Activated CD4-positive, alpha-beta T cell treated with anti-CD3 and anti-CD28 coated beads for 36 hours (primary cell): ENCODE data around the gene TNFRSF12A. TPM values are rescaled to one million over a fixed set of nuclear protein-coding genes. Genes with fewer than 3 reads are reported as not detected.
"Not testable (repeated sequence)": the region's sequence is repeated elsewhere in the genome, so short reads cannot be mapped to it uniquely, and the experiment has no call there.

Experiments used
- ATAC-seq: fragments of 200-7000 bp; cut with Tn5 transposase; one replicate; pipeline ENCODE4 v1.10.0; 2021; ENCODE audit warnings: mild to moderate bottlenecking, moderate library complexity
- CTCF ChIA-PET: fragments of 350-600 bp; sonication (Branson Sonifier 250); formaldehyde crosslinking; loops from one replicate; lab custom pipeline; 2021; ENCODE audit warnings: antibody characterized with exemption; lab: Charles Lee
- POLR2A ChIA-PET: fragments of 350-600 bp; sonication (Branson Sonifier 250); formaldehyde crosslinking; loops from one replicate; lab custom pipeline; 2021; ENCODE audit warnings: antibody characterized with exemption, inconsistent platforms; lab: Charles Lee
- DNase-seq: peaks from one replicate; pipeline ENCODE4 v3.0.0-alpha.2; 2020
- H3K27ac Mint-ChIP-seq: one replicate; pipeline ENCODE4 v1.8.0; 2021; ENCODE audit warnings: mixed read lengths
- H3K27me3 Mint-ChIP-seq: one replicate; pipeline ENCODE4 v1.8.0; 2021; ENCODE audit warnings: mixed read lengths
- H3K36me3 Mint-ChIP-seq: one replicate; pipeline ENCODE4 v1.8.0; 2021; ENCODE audit warnings: low read depth, mixed read lengths
- H3K4me1 Mint-ChIP-seq: one replicate; pipeline ENCODE4 v1.8.0; 2021; ENCODE audit warnings: mixed read lengths
- H3K4me3 Mint-ChIP-seq: one replicate; pipeline ENCODE4 v1.8.0; 2021; ENCODE audit warnings: mild to moderate bottlenecking, moderate library complexity, mixed read lengths
- H3K9me3 Mint-ChIP-seq: one replicate; pipeline ENCODE4 v1.8.0; 2021; ENCODE audit warnings: low read depth, mixed read lengths
- intact Hi-C, 2 experiments: fragments of 100-400 bp; cut with DNase I in 1 of 2; cut with micrococcal nuclease in 1 of 2; formaldehyde crosslinking; loops; one replicate each; pipeline versions ENCODE4 v1.14.2 to v1.15.1; 2022 to 2024; cut with DNase I, micrococcal nuclease
- total RNA-seq, 2 experiments: library from RNA; stranded (reverse); gene quantifications; one replicate each; pipeline ENCODE4 v1.2.3, GENCODE V29; 2021

Gene TNFRSF12A
- total RNA-seq, 2 experiments from 2014 or later, result 5.4 to 7.7 TPM

- no peak for DNase-seq
- H3K27me3 Mint-ChIP-seq, result peaks cover 14% of the 10 kb centered on the region
- peaks cover 6% of the 10 kb centered on the region for H3K36me3 Mint-ChIP-seq
- CTCF ChIA-PET, result interaction anchor here (0.6 to 6.0 kb wide), 5 partner anchors 20 to 115 kb away, joined by 3 to 61 read pairs (median 3); no protein-coding TSS in a partner anchor
- H3K4me3 Mint-ChIP-seq, result no peak overlapping the region
- POLR2A ChIA-PET, result interaction anchor here (1.0 kb wide), 1 partner anchor 21 kb away, joined by 3 read pairs; no protein-coding TSS in a partner anchor
- intact Hi-C loops, result no loop called here
- peaks cover 28% of the 10 kb centered on the region for H3K4me1 Mint-ChIP-seq
- ATAC-seq, result no peak
- no peak overlapping the region for H3K27ac Mint-ChIP-seq
- H3K9me3 Mint-ChIP-seq, result no peaks in the 10 kb centered on the region
Observed at GRCh38 chr16:3051009-3051408, 30.8 kb downstream of the TNFRSF12A start.

- no peak for ATAC-seq
- Mint-ChIP-seq H3K36me3 (peaks cover 6% of the 10 kb centered on the region), H3K27ac (no peak overlapping the region), H3K4me1 (peaks cover 30% of the 10 kb centered on the region), H3K9me3 (no peaks in the 10 kb centered on the region), H3K4me3 (no peak overlapping the region), H3K27me3 (peaks cover 14% of the 10 kb centered on the region)
- POLR2A ChIA-PET, result interaction anchor here (1.0 kb wide), 1 partner anchor 21 kb away, joined by 3 read pairs; no protein-coding TSS in a partner anchor
- intact Hi-C loops, result no loop called here
- CTCF ChIA-PET, result interaction anchor here (0.6 to 6.0 kb wide), 4 partner anchors 20 to 115 kb away, joined by 3 to 61 read pairs (median 4); no protein-coding TSS in a partner anchor
- DNase-seq, result no peak
Observed at GRCh38 chr16:3051494-3051893, 31.3 kb downstream of the TNFRSF12A start.

GRCh38 chr16:3052571-3053329, 32.6 kb downstream of the TNFRSF12A start:
- DNase-seq, result peak; percentile 67
- CTCF ChIA-PET, result interaction anchor here (6.0 kb wide), 1 partner anchor 21 kb away, joined by 61 read pairs; no protein-coding TSS in a partner anchor
- peak; percentile 79 for ATAC-seq
- H3K27ac Mint-ChIP-seq, result peak overlapping the region; percentile 25
- H3K27me3 Mint-ChIP-seq, H3K9me3 Mint-ChIP-seq, intact Hi-C loops, H3K4me3 Mint-ChIP-seq, POLR2A ChIA-PET: not testable (repeated sequence)
- peaks cover 12% of the 10 kb centered on the region for H3K36me3 Mint-ChIP-seq
- peaks cover 37% of the 10 kb centered on the region for H3K4me1 Mint-ChIP-seq

- H3K36me3 Mint-ChIP-seq, result peaks cover 12% of the 10 kb centered on the region
- intact Hi-C loops, POLR2A ChIA-PET, H3K4me3 Mint-ChIP-seq, H3K9me3 Mint-ChIP-seq, DNase-seq, H3K27me3 Mint-ChIP-seq, CTCF ChIA-PET, H3K27ac Mint-ChIP-seq: not testable (repeated sequence)
- peak; percentile 1 for ATAC-seq
- H3K4me1 Mint-ChIP-seq, result peaks cover 37% of the 10 kb centered on the region
Observed at GRCh38 chr16:3053330-3053710, 33.2 kb downstream of the TNFRSF12A start.

- Mint-ChIP-seq H3K36me3 (peaks cover 13% of the 10 kb centered on the region), H3K9me3 (no peaks in the 10 kb centered on the region), H3K4me1 (peaks cover 44% of the 10 kb centered on the region), H3K27ac (peak overlapping the region; percentile 65), H3K4me3 (no peak overlapping the region), H3K27me3 (no peaks in the 10 kb centered on the region)
- ATAC-seq, result no peak
- intact Hi-C loops, result loop anchor here in 1 of 2 experiments (5.0 kb wide), 1 partner anchor 33 kb away; the partner anchor contains the start of genes HCFC1R1, THOC6 and TNFRSF12A
- no peak for DNase-seq
- ChIA-PET CTCF (interaction anchor here (0.7 to 0.9 kb wide), 2 partner anchors 23 to 41 kb away, joined by 3 read pairs; no protein-coding TSS in a partner anchor), POLR2A (interaction anchor here (0.5 kb wide), 1 partner anchor 27 kb away, joined by 3 read pairs; no protein-coding TSS in a partner anchor)
Observed at GRCh38 chr16:3054965-3055733, 35.0 kb downstream of the TNFRSF12A start.

- POLR2A ChIA-PET, ATAC-seq: not testable (repeated sequence)
Observed at GRCh38 chr16:3055734-3056115, 35.6 kb downstream of the TNFRSF12A start.

GRCh38 chr16:3056336-3057180, 36.4 kb downstream of the TNFRSF12A start:
- DNase-seq, result no peak
- Mint-ChIP-seq H3K9me3 (no peaks in the 10 kb centered on the region), H3K36me3 (peaks cover 13% of the 10 kb centered on the region), H3K4me3 (peak overlapping the region; percentile 84), H3K27me3 (no peaks in the 10 kb centered on the region), H3K4me1 (peaks cover 46% of the 10 kb centered on the region), H3K27ac (no peak overlapping the region)
- intact Hi-C loops, result loop anchor here in 1 of 2 experiments (5.0 kb wide), 1 partner anchor 34 kb away; the partner anchor contains the start of genes HCFC1R1, THOC6 and TNFRSF12A
- POLR2A ChIA-PET, result interaction anchor here (0.6 kb wide), 2 partner anchors 25 to 52 kb away, joined by 3 read pairs; no protein-coding TSS in a partner anchor
- CTCF ChIA-PET, result interaction anchor here (0.5 to 1.1 kb wide), 4 partner anchors 14 to 266 kb away, joined by 3 to 4 read pairs (median 3); no protein-coding TSS in a partner anchor
- no peak for ATAC-seq

More at GRCh38 chr16:3055734-3056115, 35.6 kb downstream of the TNFRSF12A start:
- CTCF ChIA-PET, result interaction anchor here (0.9 to 1.1 kb wide), 3 partner anchors 15 to 74 kb away, joined by 3 to 4 read pairs (median 3); no protein-coding TSS in a partner anchor
- Mint-ChIP-seq H3K27ac (peak overlapping the region; percentile 65), H3K36me3 (peaks cover 13% of the 10 kb centered on the region), H3K4me1 (peaks cover 50% of the 10 kb centered on the region)
- intact Hi-C loops, result loop anchor here in 1 of 2 experiments (5.0 kb wide), 1 partner anchor 33 kb away; the partner anchor contains the start of genes HCFC1R1, THOC6 and TNFRSF12A
- H3K27me3 Mint-ChIP-seq, H3K4me3 Mint-ChIP-seq, DNase-seq, H3K9me3 Mint-ChIP-seq: not testable (repeated sequence)

- H3K36me3 Mint-ChIP-seq, result peaks cover 13% of the 10 kb centered on the region
- ATAC-seq (no peak), DNase-seq (no peak)
- peaks cover 53% of the 10 kb centered on the region for H3K4me1 Mint-ChIP-seq
- POLR2A ChIA-PET, result interaction anchor here (1.0 kb wide), 1 partner anchor 72 kb away, joined by 3 read pairs; no protein-coding TSS in a partner anchor
- H3K4me3 Mint-ChIP-seq, result peak overlapping the region; percentile 84
- no peaks in the 10 kb centered on the region for H3K27me3 Mint-ChIP-seq
- intact Hi-C loops, result loop anchor here (1.0 to 5.0 kb wide), 3 partner anchors 35 to 54 kb away; partner anchors contain the start of genes HCFC1R1 (in 1 of the 2), THOC6 (in 1 of the 2) and TNFRSF12A (in 1 of the 2)
- H3K9me3 Mint-ChIP-seq, result no peaks in the 10 kb centered on the region
- CTCF ChIA-PET, result interaction anchor here (1.0 to 4.0 kb wide), 9 partner anchors 14 to 111 kb away, joined by 3 to 83 read pairs (median 7); partner anchors contain the start of gene ZSCAN10
- peak overlapping the region; percentile 60 for H3K27ac Mint-ChIP-seq
Observed at GRCh38 chr16:3057181-3058138, 37.3 kb downstream of the TNFRSF12A start.
